KOPT-K1 (cell line): ENCODE measurements around the gene CFAP92.

Experiments used
- H3K27ac ChIP-seq: fragments of 200-600 bp; sonication (generic); 2 replicates; pipeline ENCODE4 v1.5.1; 2016; ENCODE audit warnings: antibody characterized with exemption, mild to moderate bottlenecking, low read depth, low read length; ENCODE audit not compliant: poor library complexity, severe bottlenecking
- H3K36me3 ChIP-seq: fragments of 200-600 bp; sonication (generic); 2 replicates; pipeline ENCODE4 v1.5.1; 2017; ENCODE audit warnings: antibody characterized with exemption, mild to moderate bottlenecking, low read length, moderate library complexity; ENCODE audit not compliant: insufficient read depth
- H3K9me3 ChIP-seq: fragments of 200-600 bp; sonication (generic); 2 replicates; pipeline ENCODE4 v1.5.1; 2017; ENCODE audit warnings: antibody characterized with exemption, low read length, mild to moderate bottlenecking; ENCODE audit not compliant: insufficient read depth, poor library complexity, severe bottlenecking

Gene CFAP92

DNA sequence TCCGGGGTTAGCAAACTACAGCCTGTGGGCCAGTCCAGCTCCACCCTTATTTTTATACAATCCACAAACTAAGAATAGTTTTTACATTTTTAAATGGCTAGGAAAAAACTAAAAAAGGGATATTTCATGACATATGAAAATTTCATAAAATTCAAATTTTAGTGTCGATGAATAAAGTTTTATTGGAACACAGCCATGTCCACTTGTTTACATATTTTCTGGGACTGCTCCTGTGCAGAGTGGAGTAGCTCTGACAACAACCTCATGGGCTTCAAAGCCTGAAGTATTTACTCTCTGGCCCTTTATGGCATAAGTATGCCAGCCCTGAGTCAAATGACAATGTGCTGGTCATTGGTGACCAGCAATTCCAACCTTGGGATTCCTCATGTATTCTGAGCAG lies 24.4 kb upstream of the CFAP92 start:
- Histone ChIP-seq H3K36me3 (no peaks in the 10 kb centered on the region), H3K9me3 (no peaks in the 10 kb centered on the region), H3K27ac (no peak overlapping the region)

DNA sequence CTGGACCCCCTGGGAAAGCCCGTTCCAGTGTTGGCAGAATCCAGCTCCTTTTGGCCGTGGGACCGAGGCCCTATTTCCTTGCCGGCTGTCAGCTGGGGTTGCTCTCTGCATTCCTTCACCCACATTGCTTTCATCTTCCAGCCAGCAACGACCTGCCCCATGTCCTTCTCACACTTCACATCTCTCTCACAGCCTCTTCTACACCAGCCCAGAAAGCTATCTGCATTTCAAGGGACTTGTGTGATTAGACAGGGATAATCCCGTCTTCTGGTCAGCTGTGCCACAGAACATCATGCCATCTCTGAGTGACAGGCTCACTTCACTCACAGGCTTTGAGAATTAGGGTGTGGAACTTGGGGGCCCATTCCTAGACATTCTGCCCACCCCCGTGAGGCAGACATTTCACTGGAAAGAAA lies 23.6 kb upstream of the CFAP92 start:
- Histone ChIP-seq H3K9me3 (no peaks in the 10 kb centered on the region), H3K27ac (no peak overlapping the region), H3K36me3 (no peaks in the 10 kb centered on the region)

DNA sequence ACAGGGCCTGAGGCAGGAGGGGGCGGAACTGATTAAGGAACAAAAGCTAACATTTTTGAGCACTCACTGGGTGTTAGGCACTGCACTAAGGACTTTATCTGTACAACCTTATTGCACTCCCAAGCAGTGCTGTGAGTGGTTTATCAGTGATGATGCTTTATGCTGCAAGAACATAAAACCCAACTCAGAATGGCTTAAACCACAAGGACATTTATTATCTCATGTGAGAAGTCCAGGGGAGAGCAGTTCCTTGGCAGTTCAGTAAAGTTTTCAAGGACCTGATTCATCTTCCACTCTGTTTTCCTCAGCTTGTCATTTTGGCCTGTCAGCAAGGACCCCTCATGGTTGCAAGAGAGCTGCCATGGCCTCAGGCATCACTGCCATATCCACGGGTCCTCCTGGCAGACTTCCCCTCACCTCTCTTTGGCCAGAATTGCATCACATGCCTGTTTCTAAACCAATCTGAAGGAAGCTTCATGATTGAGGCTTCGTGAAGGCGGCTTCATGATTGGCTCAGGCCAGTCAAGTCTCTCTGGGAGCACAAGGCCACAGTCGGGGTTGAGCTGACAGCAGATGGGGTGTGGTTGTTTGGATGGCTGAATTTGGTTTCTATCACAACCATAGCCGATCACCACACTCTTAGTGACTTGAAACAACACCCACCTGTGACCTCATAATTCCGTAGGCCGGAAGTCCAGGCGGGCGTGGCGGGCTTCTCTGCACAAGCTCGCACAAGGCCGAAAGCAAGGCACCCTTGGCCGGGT lies 23.0 kb upstream of the CFAP92 start:
- H3K9me3 ChIP-seq: no peaks in the 10 kb centered on the region
- H3K27ac ChIP-seq: peak overlapping the region; percentile 80
- H3K36me3 ChIP-seq: no peaks in the 10 kb centered on the region

DNA sequence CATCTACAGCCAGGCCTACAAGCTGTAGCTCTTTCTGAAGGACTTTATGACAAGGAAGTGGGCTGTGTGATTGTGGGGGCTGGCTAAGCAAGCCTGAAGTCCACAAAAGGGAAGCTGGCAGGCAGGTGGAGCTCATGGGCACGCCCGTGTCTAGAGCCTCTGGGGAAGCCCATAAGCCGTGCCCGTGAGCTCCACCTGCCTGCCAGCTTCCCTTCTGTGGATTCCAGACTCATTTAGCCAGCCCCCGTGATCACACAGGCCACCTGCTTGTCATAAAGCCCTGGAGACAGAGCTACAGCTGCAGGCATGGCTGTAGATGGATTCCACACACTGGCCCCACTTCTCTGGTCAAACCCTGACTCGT lies 22.5 kb upstream of the CFAP92 start:
- no peaks in the 10 kb centered on the region for H3K36me3 ChIP-seq
- peak overlapping the region; percentile 80 for H3K27ac ChIP-seq
- no peaks in the 10 kb centered on the region for H3K9me3 ChIP-seq

DNA sequence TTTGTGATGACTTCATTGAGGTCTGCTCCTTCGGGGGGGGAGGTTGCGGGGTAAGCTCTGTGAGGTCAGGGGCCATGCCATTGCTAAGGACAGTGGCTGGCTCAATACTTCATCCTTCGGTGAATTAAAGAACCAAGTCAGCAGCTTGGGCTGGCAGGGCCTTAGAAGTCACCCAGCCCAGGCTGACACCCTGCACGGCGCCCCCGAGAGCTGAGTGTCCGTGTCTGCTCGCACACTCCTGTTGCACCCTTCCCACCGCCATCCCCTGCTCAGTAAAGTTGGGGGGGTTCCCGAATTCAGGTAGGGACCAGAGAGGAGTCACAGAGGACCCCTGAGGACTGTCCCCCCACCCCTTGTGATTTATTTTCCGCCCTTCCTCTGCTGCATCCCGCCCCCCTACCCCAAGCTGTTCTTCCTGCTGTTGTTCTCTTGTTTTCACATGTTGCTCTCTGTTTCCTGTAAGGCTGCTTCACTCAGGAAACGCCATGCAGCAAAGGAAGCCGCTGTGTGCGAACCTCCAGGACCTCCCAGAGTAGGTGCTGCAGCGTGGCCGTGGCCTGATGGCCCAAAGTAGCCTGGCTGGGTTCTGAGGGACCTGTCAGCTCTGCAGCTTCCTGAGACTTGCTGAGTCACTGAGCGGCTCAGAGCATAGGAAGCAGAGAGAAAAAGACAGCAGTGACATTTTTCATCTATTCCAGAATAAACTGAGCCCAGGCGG lies 21.7 kb upstream of the CFAP92 start:
- Histone ChIP-seq H3K27ac (peak overlapping the region; percentile 80), H3K9me3 (no peaks in the 10 kb centered on the region), H3K36me3 (no peaks in the 10 kb centered on the region)

DNA sequence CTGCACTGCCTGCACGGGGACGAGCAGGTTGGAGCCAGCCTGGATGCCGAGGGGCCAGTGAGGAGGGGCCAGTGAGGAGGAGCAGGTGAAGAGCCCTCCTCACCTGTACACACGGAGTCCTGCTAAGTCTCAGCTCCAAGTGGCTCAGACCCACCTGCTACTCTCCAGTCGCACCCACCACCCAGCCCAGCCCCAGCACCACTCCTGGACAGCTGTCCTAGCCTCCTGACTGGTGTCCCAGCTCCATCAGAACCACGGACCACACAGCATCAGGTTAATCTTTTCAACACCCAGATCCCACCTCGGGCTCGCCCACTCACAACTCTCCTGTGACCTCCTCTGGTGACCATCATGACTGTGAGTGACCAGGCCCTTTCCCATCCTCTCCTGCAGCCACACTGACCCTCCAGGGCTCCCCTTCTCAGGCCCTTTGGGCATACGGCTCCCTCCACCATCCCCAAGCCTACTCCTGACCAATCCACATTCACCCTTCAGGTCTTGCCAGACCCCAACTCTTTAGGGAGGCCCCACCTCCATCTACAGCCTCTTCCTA lies 21.0 kb upstream of the CFAP92 start:
- Histone ChIP-seq H3K27ac (peak overlapping the region; percentile 80), H3K36me3 (no peaks in the 10 kb centered on the region), H3K9me3 (no peaks in the 10 kb centered on the region)

DNA sequence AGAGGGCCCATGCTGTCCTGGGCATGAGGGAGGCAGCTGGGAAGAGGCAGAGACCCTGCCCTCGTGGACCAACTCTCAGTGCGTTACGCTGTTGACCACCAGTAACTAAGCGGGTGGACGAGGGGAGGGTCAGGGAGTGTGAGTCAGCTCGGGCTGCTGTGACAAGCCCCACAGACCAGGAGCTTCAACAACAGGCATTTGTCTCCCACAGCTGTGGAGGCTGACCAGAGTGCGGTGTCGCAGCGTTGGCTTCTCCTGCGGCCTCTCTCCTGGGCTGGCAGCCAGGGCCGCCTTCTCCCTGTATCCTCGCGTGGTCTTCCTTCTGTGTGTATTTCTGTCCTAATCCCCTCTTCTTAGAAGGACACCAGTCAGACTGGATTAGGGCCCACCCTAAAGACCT lies 20.3 kb upstream of the CFAP92 start:
- Histone ChIP-seq H3K36me3 (no peaks in the 10 kb centered on the region), H3K27ac (no peak overlapping the region), H3K9me3 (no peaks in the 10 kb centered on the region)

DNA sequence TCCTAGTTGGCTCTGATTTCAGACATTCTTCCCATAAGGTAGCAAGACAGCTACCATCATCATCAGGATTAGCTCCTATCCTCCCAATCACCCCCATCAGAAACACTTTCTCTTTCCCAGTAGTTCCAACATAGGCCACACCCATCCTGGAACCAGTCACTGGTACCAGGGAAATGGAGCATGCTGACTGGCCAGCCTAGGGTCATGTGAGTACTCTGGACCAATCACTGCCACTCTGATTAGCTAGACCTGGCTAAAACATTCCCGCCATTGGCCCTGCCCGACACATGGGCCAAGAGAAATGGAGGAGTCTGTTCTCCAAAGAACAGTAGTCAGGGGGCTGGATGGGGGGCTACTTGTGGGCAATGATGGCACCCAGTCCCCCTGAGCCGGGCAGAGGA lies 19.6 kb upstream of the CFAP92 start:
- no peaks in the 10 kb centered on the region for H3K9me3 ChIP-seq
- H3K36me3 ChIP-seq: no peaks in the 10 kb centered on the region
- H3K27ac ChIP-seq: no peak overlapping the region

DNA sequence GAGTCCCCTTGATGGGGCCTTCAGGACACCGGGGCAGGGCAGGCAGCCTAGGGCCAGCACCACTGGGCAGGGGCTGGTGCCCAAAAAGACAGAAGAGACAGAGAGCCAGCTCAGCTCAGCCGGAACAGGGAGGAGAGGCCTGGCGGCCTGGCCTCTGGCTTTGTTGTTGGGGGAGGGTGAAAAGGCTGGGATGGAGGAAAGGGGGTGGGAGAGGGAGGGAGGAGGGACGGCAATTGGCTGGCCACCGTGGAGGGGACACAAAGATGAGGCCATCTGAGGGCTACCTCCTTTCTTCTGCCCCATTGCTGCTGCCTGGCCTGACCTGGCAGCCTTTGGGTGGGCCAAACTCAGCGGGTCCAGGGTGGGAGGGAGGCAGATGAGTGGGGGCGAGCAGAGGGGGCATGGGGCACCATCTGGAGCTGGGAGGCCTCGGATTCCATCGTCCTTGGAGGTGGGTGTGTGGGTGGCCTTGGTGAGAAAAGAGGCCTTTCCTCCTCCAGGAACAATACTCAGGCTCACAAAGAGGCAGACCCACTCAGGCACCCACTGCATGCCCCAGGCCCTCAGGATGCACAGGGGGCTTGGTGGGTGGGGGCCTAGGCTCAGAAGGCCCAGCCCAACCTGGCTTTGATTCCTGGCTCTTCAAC lies 16.6 kb upstream of the CFAP92 start:
- Histone ChIP-seq H3K27ac (no peak overlapping the region), H3K36me3 (no peaks in the 10 kb centered on the region), H3K9me3 (no peaks in the 10 kb centered on the region)

DNA sequence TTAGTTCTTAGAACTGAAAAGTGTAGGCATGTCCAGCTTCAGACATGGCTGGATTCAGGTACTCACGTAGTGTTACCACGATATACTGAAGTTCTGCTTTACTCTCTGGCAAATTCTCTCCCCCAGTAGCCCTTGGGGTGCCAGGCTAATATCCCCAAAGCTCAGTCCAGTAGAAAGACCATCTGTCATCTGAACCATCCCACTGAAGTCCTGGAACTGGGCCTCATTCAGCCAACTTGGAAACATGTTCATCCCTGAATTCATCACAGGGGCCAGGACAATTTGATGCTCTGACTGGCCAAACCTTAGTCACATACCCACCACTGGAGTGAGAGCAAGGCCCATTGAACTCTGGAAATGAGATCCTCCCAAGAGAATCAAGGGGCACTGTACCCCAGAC lies 15.4 kb upstream of the CFAP92 start:
- H3K36me3 ChIP-seq: no peaks in the 10 kb centered on the region
- H3K27ac ChIP-seq: no peak overlapping the region
- no peaks in the 10 kb centered on the region for H3K9me3 ChIP-seq

DNA sequence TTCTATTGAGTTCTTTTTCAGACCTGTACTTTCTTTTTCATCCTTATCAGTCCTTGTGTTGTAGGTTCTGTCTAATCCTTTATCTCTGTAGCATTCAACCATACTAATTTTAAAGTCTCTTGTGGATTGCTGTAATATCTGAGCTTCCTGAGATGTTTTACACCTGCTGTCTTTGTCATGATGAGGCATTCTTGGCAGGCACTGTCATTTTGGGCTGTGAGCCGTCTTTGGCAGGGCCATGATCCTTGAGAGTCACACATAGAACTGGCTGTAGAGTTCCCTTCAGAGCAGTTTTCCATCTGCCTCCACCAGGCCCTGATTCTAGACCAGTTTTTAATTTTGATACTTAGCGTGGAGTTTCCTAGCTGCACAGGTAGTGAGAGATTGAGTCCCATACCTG lies 13.9 kb upstream of the CFAP92 start:
- Histone ChIP-seq H3K9me3 (no peaks in the 10 kb centered on the region), H3K27ac (no peak overlapping the region)

DNA sequence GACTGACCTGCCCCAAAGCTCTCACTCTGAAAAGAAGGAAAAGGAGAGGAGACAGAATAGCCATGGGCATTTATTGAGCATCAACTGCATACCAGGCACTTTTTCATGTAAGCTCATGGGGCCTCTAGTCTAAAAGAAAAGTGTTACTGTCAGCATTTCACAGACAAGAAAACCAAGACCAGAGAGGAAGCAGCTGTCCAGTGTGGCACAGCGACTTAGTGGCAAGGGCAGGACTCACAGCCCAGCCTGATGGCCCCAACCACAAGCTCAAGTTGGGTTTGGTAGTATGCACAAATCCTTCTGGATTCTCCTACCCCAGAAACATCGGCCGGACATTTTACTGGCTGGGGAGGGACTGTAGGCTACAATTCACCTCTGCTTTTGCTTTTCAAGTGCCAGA lies 13.0 kb upstream of the CFAP92 start:
- no peak overlapping the region for H3K27ac ChIP-seq
- no peaks in the 10 kb centered on the region for H3K9me3 ChIP-seq
- no peaks in the 10 kb centered on the region for H3K36me3 ChIP-seq

More for the DNA sequence above, 13.9 kb upstream of the CFAP92 start:
- H3K36me3 ChIP-seq: no peaks in the 10 kb centered on the region

DNA sequence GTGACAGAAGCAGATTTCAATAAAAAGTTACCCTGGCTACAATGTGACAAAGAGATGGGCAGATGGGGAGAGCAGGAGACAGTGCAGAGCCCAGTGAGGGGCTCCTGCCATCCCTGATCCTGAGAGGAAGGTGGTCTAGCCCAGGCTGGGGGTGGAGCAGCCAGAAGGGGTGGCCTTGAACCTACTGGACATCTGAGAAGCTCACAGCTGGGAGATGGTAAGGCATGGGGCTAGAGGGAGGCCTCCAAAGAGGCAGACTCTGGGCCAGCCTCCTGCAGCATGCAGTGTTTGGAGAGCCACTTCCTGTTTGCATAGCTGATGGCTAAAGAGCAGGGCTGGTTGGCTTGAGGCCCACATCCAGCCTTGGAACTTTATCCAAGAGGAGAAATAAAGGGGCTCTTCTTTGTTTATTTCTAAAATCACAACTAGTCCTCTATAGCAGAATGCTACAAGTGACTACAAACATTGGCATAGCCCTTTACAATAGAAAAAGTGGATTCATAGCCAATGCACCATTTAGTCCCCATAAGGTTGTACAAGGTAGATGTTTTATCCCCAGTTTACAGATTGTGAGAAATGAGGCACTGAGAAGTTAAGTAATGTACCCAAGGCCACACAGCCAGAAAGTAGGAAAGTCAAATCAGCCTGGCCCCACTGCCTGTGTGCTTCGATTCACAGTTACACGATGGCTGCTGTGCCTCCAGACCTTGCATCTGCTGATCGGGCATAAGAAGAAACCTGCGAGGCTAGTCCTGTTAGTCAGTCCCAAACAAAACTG lies 11.8 kb upstream of the CFAP92 start:
- no peaks in the 10 kb centered on the region for H3K9me3 ChIP-seq
- peak overlapping the region; percentile 13 for H3K27ac ChIP-seq
- H3K36me3 ChIP-seq: no peaks in the 10 kb centered on the region

DNA sequence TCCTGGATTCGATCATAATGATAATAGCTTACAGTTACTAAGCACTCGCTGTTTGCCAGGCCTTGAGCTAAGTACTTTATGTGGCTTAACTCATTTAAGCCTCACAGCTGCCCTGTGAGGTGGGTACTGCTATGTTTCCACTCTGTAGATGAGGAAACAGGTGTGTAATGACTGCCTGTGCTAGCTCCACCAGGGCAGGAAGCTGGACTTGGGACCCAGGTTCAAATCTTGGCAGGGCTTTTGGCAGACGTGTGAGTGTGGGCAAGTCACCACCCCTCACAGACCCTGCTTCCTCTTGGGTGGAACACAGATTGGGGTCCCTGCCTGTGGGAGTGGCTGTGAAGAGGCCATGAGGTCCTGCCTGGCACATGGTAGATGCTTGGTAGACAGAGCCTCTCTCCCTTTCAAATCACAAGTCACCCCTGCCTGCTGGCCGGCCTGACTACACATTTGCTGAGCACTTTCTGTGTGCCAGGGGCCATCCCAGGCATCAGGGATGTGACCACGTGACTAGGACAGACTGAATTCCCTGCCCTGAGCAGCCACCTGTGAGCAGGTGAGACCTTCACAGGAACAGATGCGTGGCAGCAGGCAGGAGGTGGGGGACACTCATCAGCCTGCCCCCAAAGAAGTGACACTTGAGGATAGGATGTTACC lies 10.9 kb upstream of the CFAP92 start:
- Histone ChIP-seq H3K36me3 (no peaks in the 10 kb centered on the region), H3K27ac (no peak overlapping the region), H3K9me3 (no peaks in the 10 kb centered on the region)
